CD4-positive, alpha-beta T cell treated with Interleukin-6 at 100 ng/mL for 8 hours (primary cell): Measurements from ENCODE around the gene LMLN.
"Not testable (repeated sequence)": the region's sequence is repeated elsewhere in the genome, so short reads cannot be mapped to it uniquely, and the experiment has no call there.

Source experiments
- DNase-seq: peaks from one replicate; pipeline ENCODE4 v3.0.0-alpha.2; 2020; ENCODE audit warnings: mixed read lengths, low spot score

LMLN gene, protein sequence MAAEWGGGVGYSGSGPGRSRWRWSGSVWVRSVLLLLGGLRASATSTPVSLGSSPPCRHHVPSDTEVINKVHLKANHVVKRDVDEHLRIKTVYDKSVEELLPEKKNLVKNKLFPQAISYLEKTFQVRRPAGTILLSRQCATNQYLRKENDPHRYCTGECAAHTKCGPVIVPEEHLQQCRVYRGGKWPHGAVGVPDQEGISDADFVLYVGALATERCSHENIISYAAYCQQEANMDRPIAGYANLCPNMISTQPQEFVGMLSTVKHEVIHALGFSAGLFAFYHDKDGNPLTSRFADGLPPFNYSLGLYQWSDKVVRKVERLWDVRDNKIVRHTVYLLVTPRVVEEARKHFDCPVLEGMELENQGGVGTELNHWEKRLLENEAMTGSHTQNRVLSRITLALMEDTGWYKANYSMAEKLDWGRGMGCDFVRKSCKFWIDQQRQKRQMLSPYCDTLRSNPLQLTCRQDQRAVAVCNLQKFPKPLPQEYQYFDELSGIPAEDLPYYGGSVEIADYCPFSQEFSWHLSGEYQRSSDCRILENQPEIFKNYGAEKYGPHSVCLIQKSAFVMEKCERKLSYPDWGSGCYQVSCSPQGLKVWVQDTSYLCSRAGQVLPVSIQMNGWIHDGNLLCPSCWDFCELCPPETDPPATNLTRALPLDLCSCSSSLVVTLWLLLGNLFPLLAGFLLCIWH

GRCh38 chr3:197959891-197960693 lies at the start of gene LMLN:
Gene LMLN, plus strand, starts transcription at chr3:197960217. Its CDS starts 29 bp downstream, at chr3:197960246.
- DNase-seq = peak; percentile 94

GRCh38 chr3:197912741-197913476 lies 47.1 kb upstream of the LMLN start:
- no peak for DNase-seq

DNA sequence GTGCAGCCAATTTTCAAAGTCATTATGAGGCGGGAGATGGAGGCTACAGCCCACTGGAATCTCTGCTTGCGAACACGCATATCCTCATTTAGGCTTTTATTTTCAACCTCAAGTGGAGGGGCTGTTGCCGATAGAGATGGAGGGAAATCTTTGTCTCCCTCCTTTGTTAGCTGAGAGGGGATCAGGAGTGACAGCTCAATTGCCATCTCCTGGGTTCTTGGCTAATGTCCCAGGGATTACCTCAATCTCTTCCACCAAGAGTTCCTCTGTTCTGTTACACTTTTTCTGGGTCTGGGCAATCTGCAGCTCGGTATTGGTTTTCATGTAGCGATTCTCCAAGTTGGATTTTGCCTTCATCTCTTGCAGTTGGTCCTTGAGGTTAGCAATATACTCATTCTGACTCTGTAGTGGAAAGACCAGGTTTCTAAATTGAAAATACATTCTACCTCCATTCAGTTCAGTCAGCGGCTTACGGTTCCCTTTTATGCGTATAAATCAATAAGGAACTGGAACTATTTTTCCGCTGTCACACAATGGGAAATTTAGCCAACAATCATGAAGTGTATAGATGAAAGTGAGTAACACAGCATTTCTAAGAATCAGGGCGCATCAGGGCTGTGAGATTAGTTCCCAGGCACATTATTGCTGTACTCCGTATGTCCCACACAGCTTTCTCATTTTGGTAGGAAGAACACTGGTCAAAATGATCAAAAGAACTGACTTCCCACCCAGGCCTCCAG lies 46.2 kb upstream of the LMLN start:
- DNase-seq = no peak

- DNase-seq = not testable (repeated sequence)
Measured at GRCh38 chr3:197921429-197922275, 38.4 kb upstream of the LMLN start.

GRCh38 chr3:197926418-197926817 lies 33.6 kb upstream of the LMLN start:
- DNase-seq = no peak

DNA sequence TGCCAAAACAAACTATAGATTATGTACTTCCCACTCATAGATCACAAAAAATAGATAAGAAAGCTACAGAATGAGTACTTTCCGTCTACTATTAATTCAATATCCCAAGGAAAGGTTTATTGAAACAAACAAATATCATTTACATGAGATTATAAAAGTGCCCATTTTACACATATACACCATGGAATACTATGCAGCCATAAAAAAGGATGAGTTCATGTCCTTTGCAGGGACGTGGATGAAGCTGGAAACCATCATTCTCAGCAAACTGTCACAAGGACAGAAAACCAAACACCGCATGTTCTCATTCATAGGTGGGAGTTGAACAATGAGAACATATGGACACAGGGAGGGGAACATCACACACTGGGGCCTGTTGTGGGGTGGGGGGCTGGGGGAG lies 32.4 kb upstream of the LMLN start:
- DNase-seq = not testable (repeated sequence)

GRCh38 chr3:197936819-197937384 lies 23.1 kb upstream of the LMLN start:
- DNase-seq = no peak

DNA sequence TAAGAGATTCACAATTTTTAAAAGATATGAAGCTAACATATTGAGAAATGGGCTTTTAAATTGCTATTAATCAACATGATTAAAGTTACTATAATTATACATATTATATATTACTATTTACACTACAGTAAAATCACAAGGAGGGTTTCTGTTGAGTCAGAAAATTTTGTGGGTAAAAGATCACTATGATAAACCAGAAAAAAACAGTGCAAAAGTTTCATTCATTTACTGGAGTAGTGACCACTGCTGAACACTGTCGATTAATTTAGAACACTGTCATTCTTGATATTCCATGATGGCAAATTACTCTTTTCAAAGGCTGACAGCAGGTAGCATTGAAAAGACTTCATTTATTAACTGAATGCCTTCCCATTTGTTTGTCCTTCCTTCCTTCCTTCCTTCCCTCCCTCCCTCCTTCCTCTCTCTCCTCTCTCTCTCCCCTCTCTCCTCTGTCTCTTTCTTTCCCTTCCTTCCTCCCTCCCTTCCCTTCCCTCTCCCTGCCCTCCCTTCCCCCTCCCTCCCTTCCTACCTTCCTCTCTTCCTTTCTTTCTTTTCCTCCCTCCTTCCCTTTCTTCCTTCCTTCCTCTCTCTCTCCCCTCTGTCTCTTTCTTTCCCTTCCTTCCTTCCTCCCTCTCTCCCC lies 19.2 kb upstream of the LMLN start:
- DNase-seq = no peak

- peak; percentile 33 for DNase-seq
Measured at GRCh38 chr3:197942956-197943556, 17.0 kb upstream of the LMLN start.

DNA sequence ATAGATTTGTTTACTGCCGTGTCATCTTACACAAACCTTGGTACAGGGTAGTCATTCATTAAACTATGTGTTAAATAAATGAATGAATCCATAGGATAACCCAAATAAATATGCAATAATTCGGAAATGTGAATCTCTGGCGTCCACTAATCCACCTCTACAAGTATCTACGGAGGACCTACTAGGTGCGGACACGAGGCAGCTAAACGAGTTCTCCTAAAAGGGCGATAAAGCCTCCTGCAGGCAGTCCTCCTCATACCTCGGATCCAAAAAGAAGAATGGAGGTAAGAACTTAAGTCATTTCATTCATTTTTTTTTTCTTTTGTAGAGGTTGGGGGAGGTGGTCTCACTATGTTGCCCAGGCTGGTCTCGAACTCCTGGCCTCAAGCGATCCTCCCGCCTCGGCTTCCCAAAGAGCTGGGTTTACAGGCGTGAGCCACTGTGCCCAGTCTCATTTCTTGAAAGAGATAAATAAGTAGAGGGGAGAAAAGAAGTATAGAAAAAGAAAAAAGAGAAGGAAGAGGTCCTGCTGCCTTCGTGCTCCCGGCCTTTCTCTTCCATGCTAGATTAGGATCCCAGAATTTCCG lies 10.7 kb upstream of the LMLN start:
- no peak for DNase-seq

DNA sequence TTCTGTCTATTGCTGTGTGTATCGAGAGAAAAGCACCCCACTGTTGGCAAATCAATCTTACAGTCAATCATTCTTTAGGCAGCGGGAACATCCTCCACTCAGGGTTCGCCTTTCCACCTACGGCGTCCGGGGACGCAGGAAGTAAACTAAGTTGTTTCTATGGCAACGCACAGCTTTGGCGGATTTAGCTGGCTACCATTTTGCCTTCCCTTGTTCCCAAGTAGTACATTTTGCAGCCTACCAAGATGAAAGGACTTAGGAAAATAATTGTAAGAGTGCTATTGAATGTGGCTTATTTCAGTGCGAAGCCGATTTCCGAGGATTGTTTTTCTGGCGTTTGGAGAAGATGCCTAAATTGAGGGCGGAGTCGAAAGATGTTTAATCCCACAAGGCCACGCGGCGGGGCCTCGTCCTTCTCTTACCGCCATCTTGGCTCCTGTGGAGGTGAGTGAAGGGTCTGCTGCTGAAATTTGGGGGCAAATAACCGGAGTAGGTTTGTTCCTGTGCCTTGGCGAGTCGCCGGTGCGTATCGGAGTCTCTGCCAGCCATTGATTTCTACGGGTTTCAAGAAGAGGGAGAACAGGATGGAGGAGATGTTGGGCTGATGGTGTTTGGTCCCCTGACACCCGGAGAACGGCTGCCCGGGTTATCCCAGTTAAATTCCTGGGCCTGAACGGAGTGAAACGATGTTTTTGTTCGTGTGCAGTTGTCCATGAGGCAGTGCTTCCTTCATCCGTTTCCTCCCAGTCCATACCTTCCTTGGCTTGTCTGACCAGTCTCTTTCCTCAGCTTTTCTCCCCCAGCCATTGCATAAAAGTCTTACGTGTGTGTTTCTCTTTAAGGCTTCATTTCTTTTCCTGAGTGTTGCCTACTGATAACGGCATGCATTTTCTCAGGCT lies 10.0 kb upstream of the LMLN start, which contains the start of gene RPL35A:
RPL35A (plus strand) TSS at position 413 of the 899 bp plus-strand sequence. CDS start 778 bp downstream, outside the sequence.
- peak; percentile 83 for DNase-seq

GRCh38 chr3:197950677-197951061 lies 9.3 kb upstream of the LMLN start:
- no peak for DNase-seq

DNA sequence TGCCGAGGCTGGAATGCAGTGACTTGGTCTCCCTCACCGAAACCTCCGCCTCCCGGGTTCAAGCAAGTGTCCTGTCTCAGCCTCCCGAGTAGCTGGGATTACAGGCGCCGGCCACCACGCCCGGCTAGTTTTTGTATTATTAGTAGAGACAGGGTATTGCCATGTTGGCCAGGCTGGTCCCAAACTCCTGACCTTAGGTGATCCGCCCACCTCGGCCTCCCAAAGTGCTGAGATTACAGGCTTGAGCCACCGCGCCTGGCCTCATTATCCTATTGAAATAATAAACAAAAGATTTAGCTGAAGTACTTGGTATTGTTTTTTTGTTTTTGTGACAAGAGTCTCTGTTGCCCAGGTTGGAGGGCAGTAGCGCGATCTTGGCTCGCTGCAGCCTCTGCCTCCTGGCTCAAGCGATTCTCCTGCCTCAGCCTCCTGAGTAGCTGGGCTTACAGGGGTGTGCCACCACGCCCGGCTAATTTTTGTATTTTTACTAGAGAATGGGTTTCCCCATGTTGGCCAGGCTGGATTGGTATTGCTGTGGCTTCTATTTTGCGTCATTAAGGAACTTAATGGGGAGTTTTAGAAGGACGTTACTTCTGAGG lies 8.5 kb upstream of the LMLN start:
- no peak for DNase-seq

- DNase-seq = no peak
Measured at GRCh38 chr3:197952440-197952839, 7.6 kb upstream of the LMLN start.

DNA sequence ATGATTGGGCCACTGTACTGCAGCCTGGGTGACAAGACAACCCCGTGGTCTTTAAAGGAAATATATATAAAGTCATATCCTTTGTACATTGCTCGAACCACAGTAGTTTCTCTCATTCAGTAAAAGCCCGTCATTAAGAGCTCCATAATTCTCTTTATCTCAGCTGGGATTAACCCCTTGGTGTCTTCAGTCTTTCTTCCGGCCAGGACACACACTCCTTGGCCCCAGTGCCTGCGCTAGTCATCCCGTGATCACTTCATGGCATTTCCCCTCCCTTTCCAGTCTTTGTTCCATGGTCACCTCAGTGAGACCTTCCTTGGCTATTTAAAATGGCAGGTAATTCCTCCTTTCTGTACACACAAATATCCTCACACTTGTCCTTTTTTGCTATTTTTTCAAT lies 6.7 kb upstream of the LMLN start:
- DNase-seq = no peak

GRCh38 chr3:197953881-197954280 lies 6.1 kb upstream of the LMLN start:
- no peak for DNase-seq

DNA sequence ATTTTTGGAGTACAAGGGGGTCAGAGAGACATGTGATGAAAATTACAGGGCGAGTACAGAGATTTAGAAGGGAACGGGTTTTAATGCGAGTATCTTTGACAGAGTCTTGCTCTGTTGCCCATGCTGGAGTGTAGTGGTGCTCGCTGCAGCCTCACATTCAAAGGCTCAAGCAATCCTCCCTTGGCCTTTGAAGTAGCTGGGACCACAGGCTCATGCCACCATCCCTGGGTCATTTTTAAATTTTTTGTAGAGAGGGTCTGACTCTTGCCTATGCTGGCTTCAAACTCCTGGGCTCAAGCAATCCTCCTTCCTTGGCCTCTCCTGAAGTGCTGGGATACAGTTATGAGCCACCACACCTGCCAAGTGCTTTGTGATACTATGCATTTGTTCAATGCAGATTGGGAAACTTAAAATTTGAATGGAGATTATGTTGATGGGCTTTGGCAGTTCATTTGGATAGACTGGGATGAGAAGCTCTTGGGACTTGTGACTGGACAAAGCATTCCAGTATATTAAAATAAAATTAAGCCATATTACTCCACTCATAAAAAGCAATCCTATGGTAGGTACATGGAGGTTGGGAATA lies 4.0 kb upstream of the LMLN start:
- DNase-seq = no peak
